KMS-11 (cell line): ENCODE measurements around the gene RNF41.

Experiments used
- H2AFZ ChIP-seq: fragments of 200-600 bp; sonication (generic); 2 replicates; pipeline ENCODE4 v1.6.1; 2016; ENCODE audit warnings: antibody characterized with exemption, mixed run types, low read depth
- H3K27ac ChIP-seq: fragments of 200-600 bp; sonication (generic); 2 replicates; pipeline ENCODE4 v1.6.1; 2016; ENCODE audit warnings: mild to moderate bottlenecking, mixed run types
- H3K27me3 ChIP-seq: fragments of 200-600 bp; sonication (generic); 2 replicates; pipeline ENCODE4 v1.6.1; 2017; ENCODE audit warnings: mild to moderate bottlenecking, low read depth, mixed run types, moderate library complexity; ENCODE audit not compliant: insufficient read depth
- H3K36me3 ChIP-seq: fragments of 200-600 bp; sonication (generic); 2 replicates; pipeline ENCODE4 v1.6.1; 2017; ENCODE audit warnings: mild to moderate bottlenecking, mixed run types; ENCODE audit not compliant: insufficient read depth
- H3K4me1 ChIP-seq: fragments of 200-600 bp; sonication (generic); 2 replicates; pipeline ENCODE4 v1.6.1; 2016; ENCODE audit warnings: mild to moderate bottlenecking, low read depth, mixed run types; ENCODE audit not compliant: poor library complexity, severe bottlenecking
- H3K4me2 ChIP-seq: fragments of 200-600 bp; sonication (generic); 2 replicates; pipeline ENCODE4 v1.7.0; 2016; ENCODE audit warnings: mild to moderate bottlenecking, mixed run types
- H3K4me3 ChIP-seq: fragments of 200-600 bp; sonication (generic); IDR thresholded peaks from 2 replicates; pipeline ENCODE4 v1.6.1; 2017; ENCODE audit warnings: low read depth, low read length, mixed read lengths; ENCODE audit not compliant: insufficient read depth
- H3K79me2 ChIP-seq: fragments of 200-600 bp; sonication (generic); 2 replicates; pipeline ENCODE4 v1.6.1; 2016; ENCODE audit warnings: low read depth, mixed run types; ENCODE audit not compliant: insufficient read depth
- H3K9ac ChIP-seq: fragments of 200-600 bp; sonication (generic); 2 replicates; pipeline ENCODE4 v1.6.1; 2016; ENCODE audit warnings: mild to moderate bottlenecking, mixed run types
- H4K20me1 ChIP-seq: fragments of 200-600 bp; sonication (generic); 2 replicates; pipeline ENCODE4 v1.6.1; 2016; ENCODE audit warnings: mild to moderate bottlenecking, mixed run types; ENCODE audit not compliant: insufficient read depth
- TF ChIP-seq, protein P1 (sequence below): fragments of 200-600 bp; sonication (generic); conservative IDR thresholded peaks from 2 replicates; pipeline ENCODE4 v1.6.1; 2017; ENCODE audit warnings: low read depth, mild to moderate bottlenecking, antibody characterized with exemption, low read length, moderate library complexity, mixed read lengths

The RNF41 gene

GRCh38 chr12:56255671-56256070, 33.9 kb upstream of the RNF41 start:
- peaks cover 7% of the 10 kb centered on the region; the same call in 1 of the 2 replicates for H3K36me3 ChIP-seq
- H3K27me3 ChIP-seq: no peaks in the 10 kb centered on the region
- no peak overlapping the region for H3K27ac ChIP-seq
- no peak overlapping the region for H2AFZ ChIP-seq
- H3K9ac ChIP-seq: no peak overlapping the region
- no peak overlapping the region for H3K4me2 ChIP-seq
- H3K4me3 ChIP-seq: no peak overlapping the region
- peaks cover 14% of the 10 kb centered on the region for H3K79me2 ChIP-seq
- TF ChIP-seq, protein P1, sequence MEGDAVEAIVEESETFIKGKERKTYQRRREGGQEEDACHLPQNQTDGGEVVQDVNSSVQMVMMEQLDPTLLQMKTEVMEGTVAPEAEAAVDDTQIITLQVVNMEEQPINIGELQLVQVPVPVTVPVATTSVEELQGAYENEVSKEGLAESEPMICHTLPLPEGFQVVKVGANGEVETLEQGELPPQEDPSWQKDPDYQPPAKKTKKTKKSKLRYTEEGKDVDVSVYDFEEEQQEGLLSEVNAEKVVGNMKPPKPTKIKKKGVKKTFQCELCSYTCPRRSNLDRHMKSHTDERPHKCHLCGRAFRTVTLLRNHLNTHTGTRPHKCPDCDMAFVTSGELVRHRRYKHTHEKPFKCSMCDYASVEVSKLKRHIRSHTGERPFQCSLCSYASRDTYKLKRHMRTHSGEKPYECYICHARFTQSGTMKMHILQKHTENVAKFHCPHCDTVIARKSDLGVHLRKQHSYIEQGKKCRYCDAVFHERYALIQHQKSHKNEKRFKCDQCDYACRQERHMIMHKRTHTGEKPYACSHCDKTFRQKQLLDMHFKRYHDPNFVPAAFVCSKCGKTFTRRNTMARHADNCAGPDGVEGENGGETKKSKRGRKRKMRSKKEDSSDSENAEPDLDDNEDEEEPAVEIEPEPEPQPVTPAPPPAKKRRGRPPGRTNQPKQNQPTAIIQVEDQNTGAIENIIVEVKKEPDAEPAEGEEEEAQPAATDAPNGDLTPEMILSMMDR: no peak
- peaks cover 12% of the 10 kb centered on the region for H3K4me1 ChIP-seq
- no peaks in the 10 kb centered on the region for H4K20me1 ChIP-seq

- Histone ChIP-seq H3K9ac (no peak overlapping the region), H3K4me3 (no peak overlapping the region), H3K36me3 (peaks cover 7% of the 10 kb centered on the region; the same call in 1 of the 2 replicates), H3K27me3 (no peaks in the 10 kb centered on the region), H4K20me1 (no peaks in the 10 kb centered on the region), H3K79me2 (peaks cover 14% of the 10 kb centered on the region), H2AFZ (no peak overlapping the region), H3K4me2 (no peak overlapping the region), H3K4me1 (peaks cover 6% of the 10 kb centered on the region), H3K27ac (no peak overlapping the region)
- TF ChIP-seq, protein P1: no peak
These were observed 31.4 kb upstream of the RNF41 start for GRCh38 chr12:56253091-56253490.

GRCh38 chr12:56252649-56253048, 30.9 kb upstream of the RNF41 start:
- Histone ChIP-seq H3K9ac (no peak overlapping the region), H3K27ac (no peak overlapping the region), H3K79me2 (peaks cover 12% of the 10 kb centered on the region), H3K4me1 (peaks cover 6% of the 10 kb centered on the region), H3K4me3 (no peak overlapping the region), H3K36me3 (peaks cover 7% of the 10 kb centered on the region; the same call in 1 of the 2 replicates), H3K4me2 (no peak overlapping the region), H4K20me1 (no peaks in the 10 kb centered on the region), H3K27me3 (no peaks in the 10 kb centered on the region), H2AFZ (no peak overlapping the region)
- TF ChIP-seq, protein P1: no peak

DNA sequence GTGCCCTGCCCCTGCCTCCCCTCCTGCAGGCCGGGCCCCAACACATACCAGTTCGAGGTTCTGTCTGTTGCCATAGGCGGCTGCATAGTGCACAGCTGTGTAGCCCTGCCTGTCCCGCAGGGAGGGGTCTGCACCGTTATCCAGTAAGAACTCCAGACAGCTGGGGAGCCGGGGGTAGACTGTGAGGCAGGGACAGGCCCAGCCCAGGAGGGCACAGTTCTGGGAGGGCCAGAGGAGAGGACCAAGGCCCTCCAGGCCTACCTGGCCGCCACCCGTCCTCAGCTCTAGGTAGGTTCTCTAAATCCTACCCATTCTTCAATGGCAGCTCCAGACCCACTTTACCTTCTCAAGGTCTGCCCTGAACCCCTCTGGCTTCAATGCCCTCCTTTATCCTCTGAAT, 27.0 kb upstream of the RNF41 start:
- no peak overlapping the region for H3K9ac ChIP-seq
- H3K4me3 ChIP-seq: no peak overlapping the region
- no peaks in the 10 kb centered on the region for H3K79me2 ChIP-seq
- H3K36me3 ChIP-seq: peaks cover 9% of the 10 kb centered on the region
- no peak overlapping the region for H3K27ac ChIP-seq
- no peak overlapping the region for H2AFZ ChIP-seq
- H3K4me1 ChIP-seq: peaks cover 10% of the 10 kb centered on the region
- H3K27me3 ChIP-seq: no peaks in the 10 kb centered on the region
- H4K20me1 ChIP-seq: no peaks in the 10 kb centered on the region
- TF ChIP-seq, protein P1: no peak
- no peak overlapping the region for H3K4me2 ChIP-seq

GRCh38 chr12:56247923-56248322, 26.2 kb upstream of the RNF41 start:
- TF ChIP-seq, protein P1: no peak
- H3K79me2 ChIP-seq: no peaks in the 10 kb centered on the region
- no peaks in the 10 kb centered on the region for H3K27me3 ChIP-seq
- peaks cover 9% of the 10 kb centered on the region for H3K36me3 ChIP-seq
- no peak overlapping the region for H3K9ac ChIP-seq
- no peak overlapping the region for H2AFZ ChIP-seq
- no peak overlapping the region for H3K27ac ChIP-seq
- no peaks in the 10 kb centered on the region for H4K20me1 ChIP-seq
- H3K4me2 ChIP-seq: no peak overlapping the region
- H3K4me3 ChIP-seq: no peak overlapping the region
- H3K4me1 ChIP-seq: peaks cover 18% of the 10 kb centered on the region
